NCI-H460 (cell line): Measurements from ENCODE around the gene TMEM115. TPM values are rescaled to one million over a fixed set of nuclear protein-coding genes. Genes with fewer than 3 reads are reported as not detected.
A peak's percentile ranks its signal among the peaks of the same experiment; 100 is the strongest.

Source experiments
- DNase-seq: peaks from one replicate; pipeline ENCODE4 v3.0.0-alpha.2; 2016; ENCODE audit warnings: low read depth; ENCODE audit errors: extremely low read depth
- polyA plus RNA-seq: library from polyadenylated mRNA; depleted of rRNA; stranded (reverse); fragments of >200 nt; gene quantifications from 2 replicates; pipeline ENCODE4 v1.2.3, GENCODE V29; 2014; cell fraction: nucleus; rRNA removed
- total RNA-seq: library from RNA; depleted of rRNA; stranded (reverse); fragments of >200 nt; shearing (Covaris generic); gene quantifications from 2 replicates; pipeline ENCODE4 v1.2.3, GENCODE V29; 2014; rRNA removed

Gene TMEM115, protein sequence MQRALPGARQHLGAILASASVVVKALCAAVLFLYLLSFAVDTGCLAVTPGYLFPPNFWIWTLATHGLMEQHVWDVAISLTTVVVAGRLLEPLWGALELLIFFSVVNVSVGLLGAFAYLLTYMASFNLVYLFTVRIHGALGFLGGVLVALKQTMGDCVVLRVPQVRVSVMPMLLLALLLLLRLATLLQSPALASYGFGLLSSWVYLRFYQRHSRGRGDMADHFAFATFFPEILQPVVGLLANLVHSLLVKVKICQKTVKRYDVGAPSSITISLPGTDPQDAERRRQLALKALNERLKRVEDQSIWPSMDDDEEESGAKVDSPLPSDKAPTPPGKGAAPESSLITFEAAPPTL
- total RNA-seq: 27.7 and 31.7 TPM in 2 replicates
- polyA plus RNA-seq: 31.0 and 37.4 TPM in 2 replicates

DNA sequence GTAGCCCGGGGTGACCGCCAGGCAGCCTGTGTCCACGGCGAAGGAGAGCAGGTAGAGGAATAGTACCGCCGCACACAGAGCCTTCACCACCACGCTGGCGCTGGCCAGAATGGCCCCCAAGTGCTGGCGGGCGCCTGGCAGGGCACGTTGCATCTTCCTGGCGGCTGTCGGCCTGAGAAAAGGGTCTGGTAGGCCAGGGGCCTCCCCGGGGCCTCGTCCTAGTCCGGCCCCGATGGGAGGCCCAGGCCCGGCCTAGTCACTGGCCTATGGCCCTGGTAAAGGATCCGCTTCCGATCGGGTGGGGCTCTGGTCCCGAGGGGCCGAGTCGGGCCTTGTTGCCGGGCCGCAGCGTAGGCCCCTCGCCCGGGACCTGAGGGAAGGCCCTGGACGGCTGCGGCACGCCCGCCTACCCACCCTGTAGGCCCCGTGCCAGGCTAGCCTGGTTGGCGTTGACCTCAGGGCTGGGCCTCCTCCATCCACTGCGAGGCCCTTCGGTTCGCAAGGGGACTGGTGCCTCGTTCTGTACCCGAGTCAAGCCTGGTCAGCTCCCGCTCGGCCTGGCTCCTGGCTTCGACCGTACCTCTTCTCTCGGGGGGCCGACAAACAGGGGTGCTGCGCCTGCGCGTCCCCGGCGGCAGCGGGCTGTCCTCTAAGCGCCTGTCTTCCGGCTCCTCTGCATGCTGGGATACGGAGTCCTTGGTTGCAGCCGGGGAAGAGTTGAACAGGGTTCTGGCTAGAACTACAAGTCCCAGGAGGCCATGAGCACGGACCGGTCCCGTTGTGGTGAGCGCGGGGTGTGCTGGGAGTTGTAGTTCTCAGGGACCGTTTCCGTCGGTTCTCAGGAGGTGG lies at the start of gene TMEM115:
Gene TMEM115 (minus strand): TSS at position 611 of the 849 bp plus-strand sequence. CDS start 458 bp downstream, at position 153.
- DNase-seq: peak; percentile 96

DNA sequence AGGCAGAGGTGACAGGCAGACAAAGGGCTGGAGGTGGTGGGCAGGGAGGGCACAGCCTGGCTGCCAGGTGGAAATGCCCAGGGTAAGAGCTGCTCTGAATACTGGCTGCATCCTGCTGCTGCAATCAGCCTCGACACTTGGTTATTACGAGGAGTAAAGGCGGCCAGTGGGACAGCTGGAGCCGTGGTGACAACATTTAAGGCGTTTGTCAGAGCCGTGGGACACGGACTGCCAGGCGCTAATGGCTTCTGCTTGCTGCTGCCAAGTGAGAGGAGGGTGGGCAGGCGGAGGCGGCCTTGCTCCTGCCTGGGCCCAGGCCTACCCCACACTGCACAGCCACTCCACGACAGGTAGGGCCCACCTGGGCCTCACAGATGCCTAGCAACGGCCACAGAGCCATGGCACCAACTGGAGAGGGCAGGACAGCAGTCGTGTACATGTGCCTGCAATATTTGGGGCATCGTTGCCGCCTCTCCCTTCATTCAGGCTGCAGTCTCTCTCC lies 49.2 kb upstream of the TMEM115 start:
- DNase-seq: no peak

DNA sequence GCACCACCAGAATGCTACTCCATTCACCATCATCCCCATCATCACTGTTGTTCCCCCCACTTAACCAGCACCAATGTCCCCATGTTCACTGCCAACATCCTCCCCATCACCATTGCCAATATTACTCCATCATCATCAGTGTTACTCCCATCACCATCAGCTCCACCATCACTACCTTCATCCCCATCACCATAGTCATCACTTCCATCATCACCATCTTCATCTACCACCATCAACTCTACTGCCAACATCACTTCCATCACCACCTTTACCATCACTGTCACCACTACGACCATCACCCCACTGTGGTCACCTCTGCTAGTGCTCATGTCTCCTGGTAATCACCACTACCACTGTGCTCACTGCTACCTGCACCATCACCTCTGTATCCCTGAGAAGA lies 47.2 kb upstream of the TMEM115 start:
- DNase-seq: no peak

DNA sequence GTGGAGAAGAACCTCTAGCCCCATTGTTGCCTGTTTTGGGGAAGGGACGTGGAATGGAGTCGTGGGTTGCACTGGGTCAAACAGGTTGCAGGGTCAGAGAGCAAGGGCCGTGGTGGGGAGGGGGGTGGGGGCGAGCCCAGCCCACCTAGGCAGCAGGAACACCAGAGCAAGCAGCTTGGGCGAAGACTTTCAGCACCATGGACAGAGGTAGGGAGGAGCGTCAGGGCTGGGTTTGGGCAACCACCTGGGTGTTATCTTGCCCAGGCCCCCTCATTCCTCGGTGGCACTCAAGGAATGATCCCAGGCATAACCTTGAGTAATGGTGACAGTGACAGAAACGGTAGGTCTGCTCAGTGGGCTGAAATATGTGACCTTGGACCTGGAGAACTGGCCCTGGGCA lies 45.9 kb upstream of the TMEM115 start:
- peak; percentile 23 for DNase-seq

DNA sequence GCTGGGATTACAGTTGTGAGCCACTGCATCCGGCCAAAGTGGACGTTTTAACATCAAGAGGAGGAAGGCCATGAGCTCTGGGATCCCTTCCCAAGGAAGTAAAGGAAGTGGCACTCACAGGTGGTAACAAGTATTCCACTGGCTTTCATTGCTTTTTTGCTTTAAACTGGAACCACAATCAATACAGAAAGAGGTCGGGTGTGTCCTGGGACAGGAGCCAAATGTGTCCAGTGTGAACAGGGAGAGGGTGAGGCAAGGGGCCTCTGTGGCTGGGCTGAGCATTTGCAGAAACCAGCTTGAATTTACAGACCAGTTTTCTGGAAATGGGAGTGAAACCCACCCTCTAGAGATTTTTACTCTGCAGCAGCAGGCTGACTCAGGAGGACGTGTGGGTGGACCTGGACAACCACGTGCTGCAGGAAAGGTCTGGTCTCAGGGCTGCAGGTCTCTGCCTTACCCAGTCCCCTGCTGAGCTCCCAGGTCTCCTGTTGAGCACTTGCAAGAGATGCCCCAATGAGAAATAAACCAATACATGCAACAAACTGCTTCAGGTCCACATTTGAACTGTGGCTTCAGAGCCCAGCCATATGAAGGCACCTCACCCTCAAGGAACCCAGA lies 42.8 kb upstream of the TMEM115 start:
- no peak for DNase-seq

DNA sequence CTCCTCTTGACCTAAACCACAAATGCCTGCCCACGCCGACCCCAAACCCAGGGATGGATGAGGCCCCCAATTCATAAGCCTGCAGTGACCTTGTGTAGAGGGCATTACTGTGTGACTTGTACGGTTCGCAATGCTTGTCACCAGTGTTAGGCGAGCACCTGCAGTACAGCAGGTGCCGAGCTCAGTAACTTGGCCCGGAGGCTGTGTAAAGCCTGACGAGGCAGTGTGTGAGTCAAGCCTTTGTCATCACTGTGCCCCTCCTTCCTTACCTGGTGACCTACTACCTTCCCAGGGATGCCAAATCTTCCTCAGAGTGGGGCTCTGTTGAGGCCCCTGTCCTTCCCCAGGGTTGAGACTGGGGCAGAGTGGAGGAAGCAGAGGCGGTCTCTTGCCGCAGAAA lies 37.2 kb upstream of the TMEM115 start:
- no peak for DNase-seq

DNA sequence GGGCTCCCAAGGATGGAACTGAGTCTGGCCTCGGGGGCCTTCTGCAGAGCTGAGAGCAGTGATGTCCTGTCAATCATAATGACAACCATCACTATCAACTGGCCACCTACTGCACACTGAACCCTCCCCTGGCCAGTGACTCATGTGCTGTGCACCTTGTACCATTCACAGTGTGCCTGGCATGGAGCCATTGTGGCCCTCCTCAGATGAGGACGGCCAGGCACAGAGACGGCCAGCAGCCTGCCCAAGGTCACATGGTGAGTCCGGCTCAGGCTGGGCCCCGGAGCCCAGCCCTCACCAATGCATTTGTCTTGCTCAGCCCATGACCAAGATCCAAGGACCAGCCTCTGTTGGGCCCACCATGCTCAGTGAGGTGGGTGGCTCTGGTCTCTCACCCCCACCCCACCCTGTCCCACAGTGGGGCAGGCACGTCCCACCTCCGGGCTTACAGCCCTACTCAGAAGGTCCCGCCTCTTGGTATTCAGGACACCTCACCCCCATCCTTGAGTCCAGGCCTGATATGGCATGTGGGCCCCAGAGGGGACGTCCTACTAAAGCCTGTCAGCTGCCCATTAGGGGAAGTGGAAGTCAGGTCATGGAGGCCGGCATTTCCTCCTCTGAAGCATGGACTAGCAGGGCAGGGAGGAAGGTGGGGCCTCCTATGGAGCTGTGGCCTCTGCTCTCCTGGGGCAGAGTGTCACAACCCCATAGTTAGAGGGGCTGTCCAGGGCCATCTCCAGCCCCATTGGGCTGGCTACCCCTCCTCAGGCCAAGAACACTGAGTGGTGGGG lies 35.9 kb upstream of the TMEM115 start:
- no peak for DNase-seq

DNA sequence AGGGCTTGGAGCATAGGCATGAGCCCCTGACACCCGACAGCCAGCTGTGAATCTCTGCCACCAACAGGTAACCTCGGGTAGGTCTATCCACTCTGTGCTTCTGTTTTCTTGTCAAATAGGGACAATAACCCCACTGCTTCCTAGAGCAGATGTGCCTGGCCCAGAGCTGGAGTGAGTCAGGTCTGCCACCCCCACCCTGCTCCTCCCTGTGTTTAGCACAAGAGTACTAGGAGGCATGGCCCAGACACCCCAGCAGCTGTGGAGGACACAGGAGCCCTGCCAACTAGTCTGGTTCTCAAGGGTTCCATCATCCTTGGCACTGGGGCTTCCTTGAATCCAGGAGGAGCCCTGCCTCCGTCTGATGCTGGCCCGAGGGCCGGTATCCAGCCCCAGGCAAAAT lies 33.7 kb upstream of the TMEM115 start:
- no peak for DNase-seq

DNA sequence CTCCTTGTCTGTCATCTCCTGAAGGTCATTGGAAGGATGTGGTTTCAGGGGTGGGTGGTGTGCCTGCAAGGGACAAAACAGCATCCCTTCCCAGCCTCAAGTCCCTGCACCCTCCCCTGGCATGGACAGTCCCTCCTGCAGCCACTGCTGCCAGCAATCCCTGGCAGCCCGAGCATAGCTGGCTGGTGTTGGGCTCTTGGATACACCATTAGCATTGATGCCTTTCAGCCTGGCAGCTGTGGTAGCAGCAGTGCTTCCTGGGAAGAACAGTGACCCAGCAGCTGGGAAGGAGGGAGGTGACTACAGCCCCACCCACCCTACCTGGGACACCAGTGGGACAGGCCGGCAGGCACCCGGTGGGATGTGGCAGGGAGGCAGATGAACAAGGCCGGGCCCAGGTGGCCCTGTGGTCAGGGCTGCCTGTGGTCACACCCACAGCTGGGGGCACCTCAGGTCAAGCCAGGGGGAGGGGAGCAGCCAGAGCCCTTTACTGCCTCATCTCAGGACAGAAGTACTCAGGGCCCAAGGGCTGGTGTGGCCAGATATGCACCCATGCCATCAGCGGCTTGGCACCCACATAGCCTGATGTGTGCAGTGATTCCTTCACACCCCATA lies 32.9 kb upstream of the TMEM115 start:
- DNase-seq: no peak

DNA sequence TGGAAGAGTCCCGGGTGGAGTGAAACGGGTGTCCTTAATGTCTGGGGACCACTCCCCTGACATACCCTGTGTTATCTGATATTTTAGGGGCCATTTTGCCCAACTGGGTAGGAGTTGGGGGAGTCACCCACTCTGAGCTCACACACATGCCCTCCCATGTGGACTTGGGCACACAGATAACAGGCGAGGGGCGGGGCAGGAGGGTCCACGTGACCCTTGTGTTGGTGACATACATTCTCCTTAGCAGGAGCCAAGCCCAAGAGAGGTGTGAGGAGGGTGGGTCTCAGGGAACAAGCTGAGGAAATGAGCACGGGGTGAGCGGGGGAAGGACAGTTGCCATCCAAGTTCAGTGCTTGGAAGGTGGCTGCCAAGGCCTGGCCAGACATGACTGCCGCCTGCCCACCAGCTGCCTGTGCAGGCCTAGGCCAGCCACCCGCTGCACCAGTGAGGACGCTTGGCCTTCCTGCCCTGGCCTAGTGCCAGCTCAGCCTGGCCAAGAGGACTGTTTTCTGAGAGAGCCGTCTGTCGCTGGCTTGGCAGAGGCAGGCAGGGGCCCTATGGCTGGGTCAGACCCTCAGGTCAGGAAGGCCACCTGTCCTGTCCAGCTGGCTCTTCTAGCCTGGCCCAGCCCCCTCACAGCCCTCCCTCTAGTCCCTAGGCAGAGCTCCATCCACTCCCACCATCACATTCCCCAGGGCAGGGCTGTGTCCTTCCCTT lies 31.3 kb upstream of the TMEM115 start:
- DNase-seq: no peak

DNA sequence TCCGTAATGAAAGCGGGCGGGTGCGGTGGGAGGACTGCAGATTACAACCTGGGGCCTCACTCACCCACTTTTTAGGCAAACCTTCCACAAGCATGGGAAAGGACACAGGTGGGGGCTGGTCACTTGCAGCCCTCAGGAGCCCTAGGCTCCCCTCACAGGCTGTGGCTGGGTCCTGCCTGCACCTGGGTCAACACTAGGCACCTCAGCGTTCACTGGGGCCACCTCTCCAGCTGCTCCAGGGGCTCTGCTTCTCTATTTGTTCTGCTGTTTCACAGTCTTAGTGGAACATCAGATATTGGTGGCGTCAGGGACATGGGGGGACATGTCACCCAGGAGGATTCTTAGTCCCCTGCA lies 30.1 kb upstream of the TMEM115 start:
- DNase-seq: no peak

DNA sequence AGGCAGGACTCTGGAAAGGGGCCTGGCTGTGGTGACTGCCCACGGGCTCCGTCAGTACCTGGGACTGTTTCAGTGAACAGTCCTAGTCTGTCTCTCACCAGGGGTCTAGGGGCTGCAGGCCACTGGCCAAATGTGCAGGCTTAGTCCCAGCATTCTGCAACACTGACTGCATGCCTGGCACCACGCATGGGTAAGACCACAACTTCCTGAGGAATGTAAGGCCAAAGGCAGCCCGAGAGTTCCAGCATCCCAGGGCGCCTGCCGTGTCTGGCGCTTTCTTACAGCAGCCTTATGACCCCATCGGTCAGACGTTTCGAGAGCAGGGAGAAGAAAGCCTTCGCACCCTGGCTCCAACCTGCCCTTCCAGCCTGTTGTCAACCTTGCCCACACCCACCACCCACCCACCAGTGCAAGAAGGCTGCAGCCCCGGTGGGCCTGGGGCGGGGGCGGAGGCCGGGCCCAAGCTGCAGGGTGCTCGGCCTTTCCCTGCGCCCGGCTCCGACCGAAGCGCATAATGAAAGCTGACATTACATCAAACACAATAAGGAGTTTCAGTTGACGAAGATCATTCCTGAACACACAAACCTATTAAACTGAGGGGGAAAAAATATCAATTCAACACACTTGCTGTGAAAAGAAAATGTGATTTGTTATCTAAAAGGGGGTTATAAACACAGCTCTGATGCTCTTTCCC lies 29.5 kb upstream of the TMEM115 start:
- DNase-seq: no peak

DNA sequence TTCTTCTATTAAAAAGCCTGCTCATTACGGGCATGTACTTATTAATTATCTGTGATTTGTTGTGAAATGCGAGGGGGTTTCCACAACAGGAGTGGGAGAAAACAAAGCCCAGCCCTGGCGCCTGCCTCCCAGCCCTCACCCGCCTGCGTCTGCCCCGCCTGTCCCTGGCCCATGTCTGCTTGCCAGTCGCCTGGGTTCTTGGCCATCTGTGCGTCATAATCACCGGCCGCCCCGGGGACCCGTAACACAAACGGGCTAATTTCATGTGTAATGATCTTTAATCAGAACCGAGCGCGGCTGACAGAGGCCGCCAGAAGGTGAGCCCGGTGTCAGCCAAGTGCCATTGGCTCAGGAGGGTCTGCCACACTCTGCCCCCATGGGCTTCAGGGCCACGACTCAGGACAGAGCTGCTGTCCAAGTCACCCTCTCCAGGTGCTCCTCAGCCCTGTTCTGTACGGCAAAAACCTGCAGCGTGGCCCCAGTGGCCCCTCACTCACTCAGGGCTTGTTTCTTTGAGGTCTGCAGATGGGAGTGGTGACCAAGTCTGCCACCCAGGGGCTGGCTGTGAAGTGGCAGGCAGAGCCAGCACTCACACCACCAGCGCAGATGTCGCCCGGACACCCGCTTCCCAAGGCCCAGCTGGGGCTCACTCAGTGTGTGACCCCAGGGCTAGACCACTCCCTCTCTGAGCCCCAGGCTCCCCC lies 28.8 kb upstream of the TMEM115 start:
- DNase-seq: peak; percentile 5

DNA sequence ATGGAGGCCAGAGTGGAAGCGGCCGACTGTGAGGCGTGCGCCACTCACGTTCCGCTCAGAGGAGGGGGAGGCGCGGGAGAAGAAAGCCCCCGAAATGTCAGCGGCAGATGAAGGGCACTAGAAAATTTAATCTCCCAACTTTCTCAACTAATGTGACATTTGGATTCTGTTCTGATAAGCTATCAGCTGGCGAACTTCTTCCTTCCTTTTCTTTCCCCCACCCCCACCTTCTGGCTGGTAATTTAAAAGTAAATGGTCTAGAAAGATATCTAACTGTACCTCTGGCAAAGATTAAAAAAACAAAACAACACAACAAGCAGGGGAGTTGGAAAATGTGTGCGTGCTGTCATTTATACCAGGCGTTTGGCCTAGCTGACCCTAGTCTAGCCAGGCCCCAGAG lies 26.4 kb upstream of the TMEM115 start:
- no peak for DNase-seq

DNA sequence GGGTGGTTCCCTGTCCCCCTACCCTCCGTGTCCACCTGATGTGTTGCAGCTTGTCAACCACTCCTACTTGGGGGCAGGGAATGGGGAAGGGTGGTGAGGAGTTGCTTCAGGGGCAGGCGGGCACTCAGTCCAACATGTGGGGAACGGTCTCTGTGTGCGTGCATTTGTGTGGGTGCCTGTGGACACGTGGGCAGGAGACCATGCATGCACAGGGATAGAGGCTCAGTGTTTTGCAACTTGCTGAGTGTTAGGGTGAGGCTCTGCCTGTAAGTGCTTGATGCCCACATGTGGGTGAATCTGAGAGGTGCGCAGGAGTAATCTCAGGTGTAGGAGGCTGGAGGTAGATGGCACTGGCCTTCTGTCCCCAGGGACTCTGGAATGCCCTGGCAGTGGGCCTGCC lies 24.4 kb upstream of the TMEM115 start:
- DNase-seq: no peak

DNA sequence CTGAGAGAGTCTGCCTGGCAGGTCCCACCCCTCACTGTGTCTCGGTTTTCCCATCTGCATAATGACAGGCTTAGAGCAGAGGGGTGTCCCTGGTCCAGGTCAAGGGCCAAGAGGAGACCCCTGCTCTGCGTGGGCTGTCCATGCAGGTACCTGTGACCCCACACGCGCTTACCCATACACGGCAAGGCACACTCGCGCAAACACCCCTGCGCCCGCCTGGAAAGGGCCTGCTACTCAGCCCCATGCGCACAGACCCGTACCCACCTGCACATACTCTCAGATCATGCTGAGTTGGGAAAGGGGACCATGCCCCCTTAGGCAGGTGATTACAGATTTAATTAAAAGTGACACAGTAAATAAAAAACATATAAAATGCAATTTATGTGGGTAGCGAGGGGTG lies 23.4 kb upstream of the TMEM115 start:
- DNase-seq: no peak

DNA sequence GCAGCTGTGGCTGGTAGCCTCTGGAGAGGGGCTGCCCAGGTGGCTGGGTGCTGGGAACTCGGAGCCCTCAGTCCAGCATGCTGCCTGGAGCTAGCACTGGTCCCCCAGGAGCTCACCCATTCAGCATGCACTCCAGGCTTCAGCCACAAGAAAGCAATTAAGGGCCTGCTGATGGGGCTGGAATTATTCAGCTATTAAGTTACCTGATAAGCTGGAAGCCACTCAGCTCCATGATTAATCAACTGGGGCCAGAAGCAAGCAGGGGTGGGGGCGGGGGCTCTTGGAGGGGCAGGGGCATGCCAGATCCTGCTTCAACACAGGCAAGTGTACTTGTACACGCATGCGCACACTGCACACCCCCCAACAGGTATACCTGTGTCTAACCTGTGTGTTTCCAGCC lies 22.1 kb upstream of the TMEM115 start:
- DNase-seq: no peak

DNA sequence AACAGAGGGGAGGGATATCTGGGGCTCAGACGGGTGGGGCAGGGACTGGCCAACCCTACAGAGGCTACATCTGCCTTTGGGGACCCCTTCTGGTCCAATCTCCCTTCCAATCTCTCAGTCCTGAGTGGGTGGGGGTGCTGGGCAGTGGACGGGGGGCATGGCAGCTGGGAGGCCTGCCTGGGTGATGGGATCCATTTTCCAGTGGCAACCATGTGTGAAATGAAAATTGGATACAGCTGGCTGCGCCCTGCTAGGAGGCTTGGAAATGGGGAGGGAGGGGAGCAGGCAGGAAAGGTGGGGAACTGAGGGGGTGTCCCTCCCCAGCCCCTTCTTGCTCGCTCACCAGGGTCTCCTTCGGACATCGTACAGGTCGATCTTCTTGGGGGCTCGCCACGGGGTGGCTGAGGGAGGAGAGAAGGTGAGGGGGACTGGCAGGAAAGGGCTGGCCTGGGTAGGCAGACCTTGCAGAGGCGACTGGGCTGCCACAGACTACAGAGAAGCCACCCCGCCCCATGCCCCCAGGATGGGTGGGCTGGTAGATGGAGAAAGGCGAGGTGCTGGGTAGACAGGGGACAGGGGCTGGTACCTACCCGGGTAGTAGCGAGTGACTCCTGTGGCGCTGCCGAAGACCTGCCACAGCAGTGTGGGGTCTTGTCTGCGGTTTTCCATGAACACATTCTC lies 21.2 kb upstream of the TMEM115 start:
- DNase-seq: no peak
